ENCODE measurements around the gene MACO1.

Gene MACO1

GRCh38 chr1:25431955-25432719 lies 1.4 kb downstream of the MACO1 start:
- no peak for TF ChIP-seq CTCF (IDR thresholded peaks at IDR 0.05; ENCODE audit: low read depth, low read length)
- no peak for DNase-seq
- no peaks in the 10 kb centered on the region for H3K27me3 ChIP-seq
- no peaks in the 10 kb centered on the region for H3K36me3 ChIP-seq
- peak overlapping the region; percentile 70 for H3K4me3 ChIP-seq (ENCODE audit: low read depth, low read length)
- H3K4me1 ChIP-seq = no peaks in the 10 kb centered on the region; the same call in 1 of the 2 replicates
- no peaks in the 10 kb centered on the region for H3K9me3 ChIP-seq

- no peak for TF ChIP-seq CTCF (IDR thresholded peaks at IDR 0.05; ENCODE audit: low read depth, low read length)
- H3K4me1 ChIP-seq = no peaks in the 10 kb centered on the region; the same call in 1 of the 2 replicates
- no peak for DNase-seq
- peaks cover 3% of the 10 kb centered on the region; the same call in 1 of the 2 replicates for H3K36me3 ChIP-seq
- H3K9me3 ChIP-seq = no peaks in the 10 kb centered on the region
- H3K27me3 ChIP-seq = no peaks in the 10 kb centered on the region
- peak overlapping the region; percentile 70; the same call in 1 of the 2 replicates for H3K4me3 ChIP-seq (ENCODE audit: low read depth, low read length)
Observed at GRCh38 chr1:25432749-25433388, 2.2 kb downstream of the MACO1 start.

- TF ChIP-seq CTCF (IDR thresholded peaks at IDR 0.05; ENCODE audit: low read depth, low read length) = no peak
- Histone ChIP-seq H3K27me3 (no peaks in the 10 kb centered on the region), H3K4me3 (ENCODE audit: low read depth, low read length) (no peak overlapping the region), H3K4me1 (no peaks in the 10 kb centered on the region; the same call in 1 of the 2 replicates), H3K9me3 (no peaks in the 10 kb centered on the region), H3K36me3 (peaks cover 3% of the 10 kb centered on the region; the same call in 1 of the 2 replicates)
- no peak for DNase-seq
Observed at GRCh38 chr1:25433389-25434186, 2.9 kb downstream of the MACO1 start.

- Histone ChIP-seq H3K4me1 (no peaks in the 10 kb centered on the region; the same call in 1 of the 2 replicates), H3K27me3 (no peaks in the 10 kb centered on the region), H3K9me3 (no peaks in the 10 kb centered on the region), H3K36me3 (peaks cover 3% of the 10 kb centered on the region; the same call in 1 of the 2 replicates), H3K4me3 (ENCODE audit: low read depth, low read length) (no peak overlapping the region)
- no peak for DNase-seq
- TF ChIP-seq CTCF (IDR thresholded peaks at IDR 0.05; ENCODE audit: low read depth, low read length) = no peak
Observed at GRCh38 chr1:25435397-25436108, 4.9 kb downstream of the MACO1 start.

GRCh38 chr1:25437672-25438071 lies 7.0 kb downstream of the MACO1 start:
- no peaks in the 10 kb centered on the region for H3K9me3 ChIP-seq
- TF ChIP-seq CTCF (IDR thresholded peaks at IDR 0.05; ENCODE audit: low read depth, low read length) = no peak
- DNase-seq = no peak
- H3K27me3 ChIP-seq = no peaks in the 10 kb centered on the region
- H3K36me3 ChIP-seq = peaks cover 3% of the 10 kb centered on the region; the same call in 1 of the 2 replicates
- no peak overlapping the region for H3K4me3 ChIP-seq (ENCODE audit: low read depth, low read length)
- H3K4me1 ChIP-seq = no peaks in the 10 kb centered on the region; the same call in 1 of the 2 replicates

Data from BE2C (cell line).